Kidney (tissue), 14 donors: ENCODE measurements around the gene SKI. TPM values are rescaled to one million over a fixed set of nuclear protein-coding genes. Genes with fewer than 3 reads are reported as not detected.

ENCODE experiments used
- DNase-seq, 5 donors: peaks; one replicate each; pipeline ENCODE4 v3.0.0-alpha.2; 2013 to 2020
- FAIRE-seq: peaks from 2 replicates; lab custom pipeline; 2012; peaks lifted over from hg19 to GRCh38; lab: Jason Lieb, UNC
- H3K27ac ChIP-seq, 2 donors: one replicate each; pipeline ENCODE4 v1.7.0; 2013; ENCODE audit warnings: low read depth in 2 of 2, low read length in 2 of 2, inconsistent platforms in 1 of 2
- H3K27me3 ChIP-seq: one replicate; pipeline ENCODE4 v1.7.1; 2013; ENCODE audit warnings: low read length, inconsistent platforms; ENCODE audit not compliant: control insufficient read depth, insufficient read depth
- H3K36me3 ChIP-seq, 3 donors: one replicate each; pipeline versions ENCODE4 v1.7.0 to v1.7.1; 2013; ENCODE audit warnings: low read length in 3 of 3, control low read depth in 1 of 3, inconsistent platforms in 1 of 3; ENCODE audit not compliant: insufficient read depth in 3 of 3, control insufficient read depth in 2 of 3
- H3K4me1 ChIP-seq, 3 donors: one replicate each; pipeline versions ENCODE4 v1.7.0 to v1.7.1; 2013; ENCODE audit warnings: low read length in 3 of 3, inconsistent platforms in 1 of 3, low read depth in 1 of 3; ENCODE audit not compliant: control insufficient read depth in 2 of 3, insufficient read depth in 2 of 3
- H3K4me3 ChIP-seq, 3 donors: one replicate each; pipeline versions ENCODE4 v1.7.0 to v1.8.1; 2013; ENCODE audit warnings: low read length in 3 of 3, control low read depth in 1 of 3, inconsistent platforms in 1 of 3
- H3K9ac ChIP-seq, 3 donors: one replicate each; pipeline versions ENCODE4 v1.7.0 to v1.7.1; 2013; ENCODE audit warnings: low read length in 3 of 3, control low read depth in 1 of 3, inconsistent platforms in 1 of 3
- H3K9me3 ChIP-seq, 3 donors: one replicate each; pipeline versions ENCODE4 v1.7.0 to v1.7.1; 2013; ENCODE audit warnings: low read length in 3 of 3, control low read depth in 1 of 3, inconsistent platforms in 1 of 3; ENCODE audit not compliant: control insufficient read depth in 2 of 3, insufficient read depth in 1 of 3
- CTCF ChIP-seq: IDR thresholded peaks from 3 replicates; pipeline ENCODE4 v1.5.1; 2012; ENCODE audit warnings: mild to moderate bottlenecking, moderate library complexity, borderline replicate concordance; ENCODE audit not compliant: insufficient read depth; ENCODE audit errors: extremely low read depth
- intact Hi-C: fragments of 100-400 bp; cut with DNase I; formaldehyde crosslinking; loops from one replicate; pipeline ENCODE4 v1.11.1; 2022
- polyA plus RNA-seq: library from polyadenylated mRNA; stranded (reverse); fragments of 350-450 nt; fragmentation: Illumina TruSeq; extraction: RNeasy Lipid Tissue Mini Kit (QIAGEN cat#74804); gene quantifications from one replicate; pipeline ENCODE4 v1.2.3, GENCODE V29; 2014; ENCODE audit warnings: low read depth, low replicate concordance; ENCODE audit not compliant: insufficient read depth
- total RNA-seq: library from RNA; stranded (reverse); fragmentation: NEBNext Ultra II Directional; extraction: Animal tissue kit (Norgen Biotek cat#: 25700); gene quantifications from one replicate; pipeline ENCODE4 v1.2.1, GENCODE V29; 2021
- donor health status: control.
- donor health status: control.
- donor health status: control.
- donor health status: control.
- donor health status: control.
- donor health status: DM: yes; HTN: yes; CAD: no.
- donor health status: Normal renal cell carcinoma (clear cell type).

SKI gene
- total and polyA plus RNA-seq, 2 donors from 2014 or later, result 9.2 to 78.6 TPM

GRCh38 chr1:2255047-2255419 is 26.9 kb downstream of the SKI start:
- H3K27ac ChIP-seq, result peak overlapping the region; percentile 29 to 90
- H3K9ac ChIP-seq, result no peak overlapping the region
- no peaks in the 10 kb centered on the region for H3K27me3 ChIP-seq
- intact Hi-C loops, result no loop called here
- FAIRE-seq (no peak), DNase-seq (no peak)
- TF ChIP-seq CTCF, result no peak
- no peak overlapping the region for H3K4me3 ChIP-seq
- peaks cover 0 to 9% (median 0%) of the 10 kb centered on the region in 3 donors for H3K9me3 ChIP-seq
- H3K4me1 ChIP-seq, result peaks cover 0 to 38% (median 29%) of the 10 kb centered on the region in 3 donors
- H3K36me3 ChIP-seq, result no peaks in the 10 kb centered on the region

- no peaks in the 10 kb centered on the region for H3K36me3 ChIP-seq
- FAIRE-seq (no peak), DNase-seq (peak in 2 of 5 donors; percentile 42 to 51)
- no peak overlapping the region for H3K9ac ChIP-seq
- intact Hi-C loops, result no loop called here
- H3K9me3 ChIP-seq, result peaks cover 0 to 9% (median 0%) of the 10 kb centered on the region in 3 donors
- peak overlapping the region; percentile 39 to 90 for H3K27ac ChIP-seq
- H3K4me1 ChIP-seq, result peaks cover 0 to 32% (median 22%) of the 10 kb centered on the region in 3 donors
- no peak overlapping the region for H3K4me3 ChIP-seq
- TF ChIP-seq CTCF, result no peak
- no peaks in the 10 kb centered on the region for H3K27me3 ChIP-seq
These were observed 27.6 kb downstream of the SKI start for GRCh38 chr1:2255420-2256369.

- DNase-seq, result peak in 2 of 5 donors; percentile 34 to 68
- no peak for FAIRE-seq
- peaks cover 0 to 9% (median 0%) of the 10 kb centered on the region in 3 donors for H3K9me3 ChIP-seq
- H3K4me3 ChIP-seq, result no peak overlapping the region
- H3K4me1 ChIP-seq, result peaks cover 0 to 25% (median 14%) of the 10 kb centered on the region in 3 donors
- intact Hi-C loops, result no loop called here
- H3K27me3 ChIP-seq, result no peaks in the 10 kb centered on the region
- H3K27ac ChIP-seq, result peak overlapping the region; percentile 39 to 90
- TF ChIP-seq CTCF, result no peak
- no peaks in the 10 kb centered on the region for H3K36me3 ChIP-seq
- no peak overlapping the region for H3K9ac ChIP-seq
These were observed 28.5 kb downstream of the SKI start for GRCh38 chr1:2256435-2257244.
